Esophagus (tissue), 2 donors: Measurements from ENCODE around the gene ALDH3A1. TPM values are rescaled to one million over a fixed set of nuclear protein-coding genes. Genes with fewer than 3 reads are reported as not detected.

ENCODE experiments used
- H3K27ac ChIP-seq, 2 donors: one replicate each; pipeline ENCODE4 v1.5.1; 2013; ENCODE audit warnings: low read depth in 2 of 2, mild to moderate bottlenecking in 2 of 2, inconsistent platforms in 1 of 2, low read length in 1 of 2, moderate library complexity in 1 of 2
- H3K27me3 ChIP-seq, 2 donors: one replicate each; pipeline ENCODE4 v1.6.1; 2013; ENCODE audit warnings: low read length in 2 of 2, control low read depth in 1 of 2, mild to moderate bottlenecking in 1 of 2; ENCODE audit not compliant: insufficient read depth in 2 of 2, control insufficient read depth in 1 of 2
- H3K36me3 ChIP-seq, 2 donors: one replicate each; pipeline ENCODE4 v1.6.1; 2013; ENCODE audit warnings: low read length in 1 of 2; ENCODE audit not compliant: control insufficient read depth in 2 of 2, insufficient read depth in 2 of 2
- H3K4me1 ChIP-seq, 2 donors: one replicate each; pipeline ENCODE4 v1.6.1; 2013; ENCODE audit warnings: low read length in 1 of 2; ENCODE audit not compliant: control insufficient read depth in 2 of 2, insufficient read depth in 2 of 2
- H3K4me3 ChIP-seq, 2 donors: one replicate each; pipeline ENCODE4 v1.5.1; 2013; ENCODE audit warnings: low read length in 2 of 2, mild to moderate bottlenecking in 2 of 2, low read depth in 1 of 2, moderate library complexity in 1 of 2
- H3K9me3 ChIP-seq, 2 donors: one replicate each; pipeline ENCODE4 v1.6.1; 2013; ENCODE audit warnings: mild to moderate bottlenecking in 2 of 2, low read depth in 1 of 2, low read length in 1 of 2, moderate library complexity in 1 of 2; ENCODE audit not compliant: control insufficient read depth in 2 of 2, insufficient read depth in 1 of 2
- WGBS, 2 donors: extraction: QIAGEN DNeasy Blood & Tissue Kit; methylation state at CpG; one replicate each; pipeline ENCODE4 v1.1.7; 2013; 5-methylcytosine and 5-hydroxymethylcytosine counted together
- polyA plus RNA-seq, 2 donors: library from polyadenylated mRNA; stranded (reverse); fragments of 200-250 nt; gene quantifications; one replicate each; pipeline ENCODE4 v1.2.3, GENCODE V29; 2013
- donor health status: healthy with polysubstance abuse.
- donor health status: Bipolar disorder and iron deficiency.

Gene ALDH3A1
- polyA plus RNA-seq, 2 donors: 202 to 673 TPM

- no peaks in the 10 kb centered on the region for H3K27me3 ChIP-seq
- H3K4me3 ChIP-seq: no peak overlapping the region
- 90 to 94% methylated on average over 34 of the region's 34 CpGs for WGBS, 2 donors
- peaks cover 0 to 6% of the 10 kb centered on the region in 2 donors for H3K36me3 ChIP-seq
- peaks cover 4 to 20% of the 10 kb centered on the region in 2 donors for H3K4me1 ChIP-seq
- H3K9me3 ChIP-seq: no peaks in the 10 kb centered on the region
- peak overlapping the region in 1 of 2 donors; percentile 54 for H3K27ac ChIP-seq
Measured at GRCh38 chr17:19743101-19744100, 4.7 kb downstream of the ALDH3A1 start.

- H3K4me3 ChIP-seq: no peak overlapping the region
- H3K4me1 ChIP-seq: peaks cover 4 to 17% of the 10 kb centered on the region in 2 donors
- H3K36me3 ChIP-seq: peaks cover 0 to 10% of the 10 kb centered on the region in 2 donors
- no peaks in the 10 kb centered on the region for H3K27me3 ChIP-seq
- H3K9me3 ChIP-seq: no peaks in the 10 kb centered on the region
- WGBS, 2 donors: 81 to 85% methylated on average over 10 of the region's 10 CpGs
- H3K27ac ChIP-seq: no peak overlapping the region
Measured at GRCh38 chr17:19742495-19742894, 5.6 kb downstream of the ALDH3A1 start.

GRCh38 chr17:19741832-19742457, 6.2 kb downstream of the ALDH3A1 start:
- Histone ChIP-seq H3K36me3 (peaks cover 0 to 10% of the 10 kb centered on the region in 2 donors), H3K9me3 (no peaks in the 10 kb centered on the region), H3K27me3 (no peaks in the 10 kb centered on the region), H3K27ac (no peak overlapping the region), H3K4me1 (peaks cover 4 to 12% of the 10 kb centered on the region in 2 donors), H3K4me3 (no peak overlapping the region)
- WGBS, 2 donors: 81 to 84% methylated on average over 14 of the region's 14 CpGs

GRCh38 chr17:19740933-19741332, 7.2 kb downstream of the ALDH3A1 start:
- no peaks in the 10 kb centered on the region for H3K9me3 ChIP-seq
- no peak overlapping the region for H3K27ac ChIP-seq
- no peaks in the 10 kb centered on the region for H3K27me3 ChIP-seq
- peaks cover 4 to 10% of the 10 kb centered on the region in 2 donors for H3K4me1 ChIP-seq
- H3K4me3 ChIP-seq: no peak overlapping the region
- H3K36me3 ChIP-seq: peaks cover 0 to 10% of the 10 kb centered on the region in 2 donors
- 79 to 81% methylated on average over 7 of the region's 7 CpGs for WGBS, 2 donors

- 84% methylated on average over 26 of the region's 26 CpGs for WGBS, 2 donors
- Histone ChIP-seq H3K36me3 (peaks cover 0 to 10% of the 10 kb centered on the region in 2 donors), H3K4me1 (peaks cover 0 to 2% of the 10 kb centered on the region in 2 donors), H3K27me3 (no peaks in the 10 kb centered on the region), H3K9me3 (no peaks in the 10 kb centered on the region), H3K4me3 (no peak overlapping the region), H3K27ac (no peak overlapping the region)
Measured at GRCh38 chr17:19739241-19740201, 8.6 kb downstream of the ALDH3A1 start.

- Histone ChIP-seq H3K9me3 (no peaks in the 10 kb centered on the region), H3K4me1 (peaks cover 0 to 2% of the 10 kb centered on the region in 2 donors), H3K4me3 (no peak overlapping the region), H3K27me3 (no peaks in the 10 kb centered on the region), H3K36me3 (peaks cover 0 to 10% of the 10 kb centered on the region in 2 donors), H3K27ac (no peak overlapping the region)
- 93 to 95% methylated on average over 9 of the region's 9 CpGs for WGBS, 2 donors
Measured at GRCh38 chr17:19738757-19739156, 9.3 kb downstream of the ALDH3A1 start.

- Histone ChIP-seq H3K4me3 (no peak overlapping the region), H3K27me3 (no peaks in the 10 kb centered on the region), H3K36me3 (peaks cover 0 to 10% of the 10 kb centered on the region in 2 donors), H3K27ac (no peak overlapping the region), H3K9me3 (no peaks in the 10 kb centered on the region), H3K4me1 (no peaks in the 10 kb centered on the region)
- 94% methylated on average over 14 of the region's 14 CpGs for WGBS, 2 donors
Measured at GRCh38 chr17:19738073-19738449, 10.0 kb downstream of the ALDH3A1 start.

- 77 to 79% methylated on average over 15 of the region's 15 CpGs for WGBS, 2 donors
- H3K9me3 ChIP-seq: no peaks in the 10 kb centered on the region
Measured at GRCh38 chr17:19737305-19738072, 10.6 kb downstream of the ALDH3A1 start.

More at GRCh38 chr17:19737305-19738072, 10.6 kb downstream of the ALDH3A1 start:
- Histone ChIP-seq H3K27ac (no peak overlapping the region), H3K4me3 (no peak overlapping the region), H3K4me1 (no peaks in the 10 kb centered on the region), H3K27me3 (no peaks in the 10 kb centered on the region), H3K36me3 (peaks cover 0 to 8% of the 10 kb centered on the region in 2 donors)
